ENCODE measurements around the gene CCDC188. TPM values are rescaled to one million over a fixed set of nuclear protein-coding genes. Genes with fewer than 3 reads are reported as not detected.

The CCDC188 gene
- total and polyA plus RNA-seq, 9 of the 15 experiments (the other 6 are each of a cell fraction or from before 2014, with no cell fraction given) = not detected

- TF ChIP-seq CCAR2 (IDR thresholded peaks at IDR 0.05; ENCODE audit: low read depth, low read length) (no peak), ZNF583 (CRISPR knock-in tag; IDR thresholded peaks at IDR 0.05) (no peak), TEAD4 (IDR thresholded peaks at IDR 0.05; ENCODE audit: low read length) (peak; percentile 45; the same call in 1 of the 2 replicates), TEAD4 (CRISPR knock-in tag; IDR thresholded peaks at IDR 0.05; ENCODE audit: borderline replicate concordance) (no peak), E2F3 (CRISPR knock-in tag; IDR thresholded peaks at IDR 0.05) (peak; percentile 61; the same call in 1 of the 2 replicates), GMEB1 (CRISPR knock-in tag; IDR thresholded peaks at IDR 0.05) (peak; percentile 1; the same call in 1 of the 2 replicates), NCOA6 (IDR thresholded peaks at IDR 0.05) (no peak), ZSCAN29 (IDR thresholded peaks at IDR 0.05) (peak; percentile 18; the same call in 1 of the 2 replicates), GTF2A2 (tag; IDR thresholded peaks at IDR 0.05) (peak; percentile 85), ZC3H8 (IDR thresholded peaks at IDR 0.05) (no peak), BCL6 (CRISPR knock-in tag; IDR thresholded peaks at IDR 0.05) (no peak), ZNF384 (IDR thresholded peaks at IDR 0.05; ENCODE audit: low read depth, low read length) (peak; percentile 12; the same call in 1 of the 2 replicates), CC2D1A (IDR thresholded peaks at IDR 0.05) (peak; percentile 29; the same call in 1 of the 2 replicates), FOXK2 (conservative IDR thresholded peaks at IDR 0.05 in 1 of 2, IDR thresholded peaks at IDR 0.05 in 1 of 2; ENCODE audit: low read depth in 2 of 2) (no peak), PBX2 (CRISPR knock-in tag; IDR thresholded peaks at IDR 0.05; ENCODE audit: low read depth) (no peak), PBX2 (tag; conservative IDR thresholded peaks at IDR 0.05; ENCODE audit: low read depth) (no peak), SIN3B (IDR thresholded peaks at IDR 0.05; ENCODE audit: low read depth) (no peak), NRF1 (conservative IDR thresholded peaks at IDR 0.05 in 1 of 2, IDR thresholded peaks at IDR 0.05 in 1 of 2) (peak in 1 of 2 experiments; percentile 44; a peak in 2 of 4 replicates), SRF (CRISPR knock-in tag; IDR thresholded peaks at IDR 0.05) (no peak; a peak in 1 of 4 replicates), SMAD1 (IDR thresholded peaks at IDR 0.05; ENCODE audit: low read depth, low read length, partially characterized antibody) (peak; percentile 62), PRPF4 (IDR thresholded peaks at IDR 0.05; ENCODE audit: insufficient read depth, low read depth, low read length, poor library complexity, severe bottlenecking) (no peak), SIX5 (IDR thresholded peaks at IDR 0.05; ENCODE audit: borderline replicate concordance in 1 of 2, insufficient read depth in 1 of 2, low read depth in 1 of 2, low read length in 2 of 2) (peak in 1 of 2 experiments; percentile 19; a peak in 1 of 4 replicates), MAFK (IDR thresholded peaks at IDR 0.05; ENCODE audit: low read length) (no peak), SFPQ (IDR thresholded peaks at IDR 0.05; ENCODE audit: low read depth, low read length) (no peak)
These were observed 33.1 kb downstream of the CCDC188 start (continued) for GRCh38 chr22:20117633-20118299.
